Measurements from ENCODE around the gene PIKFYVE. TPM values are rescaled to one million over a fixed set of nuclear protein-coding genes. Genes with fewer than 3 reads are reported as not detected.

The PIKFYVE gene
- total and polyA plus RNA-seq, 2 of the 8 experiments (the other 6 are each of a cell fraction or from before 2014, with no cell fraction given): 8.8 to 33.5 TPM

DNA sequence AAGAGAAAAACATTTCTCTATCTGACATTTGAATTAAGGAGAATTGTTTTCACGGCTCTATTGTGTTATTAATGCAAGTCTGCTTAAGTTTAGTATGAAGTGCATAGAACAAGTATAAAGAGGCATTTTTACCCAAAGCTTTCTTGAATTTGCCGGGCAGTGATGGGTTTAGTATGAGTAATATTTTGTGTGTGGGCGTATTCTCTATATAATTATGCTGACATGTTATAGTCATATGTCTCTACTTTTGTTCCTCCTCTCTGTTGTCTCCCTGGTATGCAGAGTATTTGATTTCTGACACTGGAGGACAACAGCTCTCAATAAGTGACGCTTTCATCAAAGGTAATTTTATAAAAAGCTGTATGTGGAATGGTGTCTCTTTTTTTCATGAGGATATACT, 45.9 kb downstream of the PIKFYVE start (continued):
- no peak for TF ChIP-seq CEBPB (IDR thresholded peaks at IDR 0.05; ENCODE audit: low read depth, low read length)
- TF ChIP-seq RNF2 (IDR thresholded peaks at IDR 0.05; ENCODE audit: borderline replicate concordance, low read depth, low read length, missing control alignments, poor library complexity, severe bottlenecking): no peak
- TF ChIP-seq RFX5 (IDR thresholded peaks at IDR 0.05; ENCODE audit: borderline replicate concordance, low read depth, low read length): no peak
